Neuronal stem cell (in vitro differentiated cells): ENCODE results near the gene WDR45B.

Experiments
- DNase-seq: peaks from one replicate; pipeline ENCODE4 v3.0.0-alpha.2; 2013; ENCODE audit warnings: low spot score
- H2AFZ ChIP-seq: one replicate; pipeline ENCODE4 v1.6.1; 2013; ENCODE audit warnings: mild to moderate bottlenecking, low read length, inconsistent platforms
- H2AK5ac ChIP-seq: 2 replicates; pipeline ENCODE4 v1.6.1; 2013; ENCODE audit warnings: low read depth, mild to moderate bottlenecking, inconsistent platforms, low read length, moderate library complexity, mixed read lengths
- H2BK120ac ChIP-seq: 2 replicates; pipeline ENCODE4 v1.6.1; 2013; ENCODE audit warnings: low read depth, mild to moderate bottlenecking, inconsistent platforms, low read length, moderate library complexity, mixed read lengths
- H2BK12ac ChIP-seq: one replicate; pipeline ENCODE4 v1.6.1; 2013; ENCODE audit warnings: low read length, inconsistent platforms
- H2BK15ac ChIP-seq: 2 replicates; pipeline ENCODE4 v1.6.1; 2013; ENCODE audit warnings: mild to moderate bottlenecking, low read length, inconsistent platforms, mixed read lengths
- H2BK5ac ChIP-seq: one replicate; pipeline ENCODE4 v1.6.1; 2013; ENCODE audit warnings: inconsistent platforms, mild to moderate bottlenecking, low read length, moderate library complexity
- H3K14ac ChIP-seq: one replicate; pipeline ENCODE4 v1.6.1; 2013; ENCODE audit warnings: low read length, inconsistent platforms
- H3K18ac ChIP-seq: 2 replicates; pipeline ENCODE4 v1.6.1; 2013; ENCODE audit warnings: low read length, inconsistent platforms
- H3K23ac ChIP-seq: 2 replicates; pipeline ENCODE4 v1.6.1; 2013; ENCODE audit warnings: low read depth, mild to moderate bottlenecking, mixed read lengths, low read length, inconsistent platforms; ENCODE audit not compliant: poor library complexity
- H3K27ac ChIP-seq: replicated peaks from 3 replicates; pipeline ENCODE4 v1.5.1; 2013; ENCODE audit warnings: low read length, inconsistent platforms
- H3K27me3 ChIP-seq, 3 experiments: 2 replicates each; pipeline ENCODE4 v1.6.1; 2013; ENCODE audit warnings: low read length in 3 of 3, mild to moderate bottlenecking in 2 of 3, inconsistent platforms in 1 of 3, low read depth in 1 of 3, mixed read lengths in 1 of 3, moderate library complexity in 1 of 3; ENCODE audit not compliant: control insufficient read depth in 3 of 3, insufficient read depth in 3 of 3
- H3K36me3 ChIP-seq, 2 donors: replicated peaks in 1 of 2; 2 replicates each; pipeline ENCODE4 v1.6.1; 2013; ENCODE audit warnings: low read length in 2 of 2; ENCODE audit not compliant: control insufficient read depth in 2 of 2, insufficient read depth in 2 of 2
- H3K4ac ChIP-seq: 2 replicates; pipeline ENCODE4 v1.6.1; 2013; ENCODE audit warnings: inconsistent platforms, mild to moderate bottlenecking, low read length, moderate library complexity
- H3K4me1 ChIP-seq, 2 donors: 1 replicate in 1 of 2; 2 replicates in 1 of 2; pipeline ENCODE4 v1.6.1; 2013; ENCODE audit warnings: low read length in 2 of 2, low read depth in 1 of 2; ENCODE audit not compliant: control insufficient read depth in 2 of 2, insufficient read depth in 1 of 2
- H3K4me2 ChIP-seq: one replicate; pipeline ENCODE4 v1.6.1; 2013; ENCODE audit warnings: mild to moderate bottlenecking, low read length, inconsistent platforms; ENCODE audit not compliant: insufficient read depth, poor library complexity, severe bottlenecking
- H3K4me3 ChIP-seq, 2 donors: 2 replicates each; pipeline ENCODE4 v1.5.1; 2013; ENCODE audit warnings: low read length in 2 of 2, mild to moderate bottlenecking in 2 of 2, inconsistent platforms in 1 of 2, moderate library complexity in 1 of 2
- H3K79me1 ChIP-seq: one replicate; pipeline ENCODE4 v1.6.1; 2013; ENCODE audit warnings: low read depth, mild to moderate bottlenecking, inconsistent platforms, low read length, moderate library complexity
- H3K9ac ChIP-seq: one replicate; pipeline ENCODE4 v1.6.1; 2013; ENCODE audit warnings: mild to moderate bottlenecking, low read depth, low read length, inconsistent platforms; ENCODE audit not compliant: poor library complexity
- H3K9me3 ChIP-seq, 2 donors: replicated peaks in 1 of 2; 2 replicates each; pipeline versions ENCODE3 to v1.6.1; 2013; ENCODE audit warnings: low read length in 2 of 2, mild to moderate bottlenecking in 2 of 2, inconsistent platforms in 1 of 2, low read depth in 1 of 2, mixed read lengths in 1 of 2, moderate library complexity in 1 of 2; ENCODE audit not compliant: control insufficient read depth in 2 of 2, insufficient read depth in 1 of 2
- H4K8ac ChIP-seq: one replicate; pipeline ENCODE4 v1.6.1; 2013; ENCODE audit warnings: low read depth, mild to moderate bottlenecking, inconsistent platforms, low read length, moderate library complexity
- H4K91ac ChIP-seq: one replicate; pipeline ENCODE4 v1.6.1; 2013; ENCODE audit warnings: low read length, low read depth, mild to moderate bottlenecking, inconsistent platforms; ENCODE audit not compliant: poor library complexity
- WGBS, 2 donors: extraction: QIAGEN DNeasy Blood & Tissue Kit; methylation state at CpG; one replicate each; pipeline ENCODE4 v1.1.7; 2013; ENCODE audit warnings: missing lambda C conversion rate in 2 of 2, mixed read lengths in 1 of 2; ENCODE audit not compliant: insufficient read length in 2 of 2, insufficient replicate concordance in 1 of 2; ENCODE audit errors: extremely low coverage in 2 of 2; 5-methylcytosine and 5-hydroxymethylcytosine counted together

WDR45B gene

DNA sequence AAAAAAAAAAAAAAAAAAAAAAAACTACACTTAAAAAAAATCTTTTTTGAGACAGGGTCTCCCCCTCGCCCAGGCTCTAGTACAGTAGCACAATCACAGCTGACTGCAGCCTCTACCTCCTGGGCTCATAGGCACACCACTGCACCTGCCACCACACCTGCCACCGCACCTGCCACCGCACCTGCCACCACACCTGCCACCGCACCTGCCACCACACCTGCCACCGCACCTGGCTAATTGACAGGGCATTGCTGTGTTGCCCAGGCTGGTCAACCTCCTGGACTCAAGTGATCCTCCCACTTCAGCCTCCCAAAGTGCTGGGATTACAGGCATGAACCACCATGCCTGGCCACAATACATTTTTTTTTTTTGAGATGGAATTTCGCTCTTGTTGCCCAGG is 17.6 kb upstream of the WDR45B start:
- Histone ChIP-seq H2BK5ac (no peak overlapping the region), H3K27me3 (no peaks in the 10 kb centered on the region), H2BK15ac (no peak overlapping the region), H3K4me1 (peaks cover 8 to 9% of the 10 kb centered on the region in 2 donors), H3K4me3 (no peak overlapping the region), H2BK120ac (no peak overlapping the region), H3K18ac (no peak overlapping the region), H2AK5ac (no peak overlapping the region), H4K8ac (no peak overlapping the region), H4K91ac (no peak overlapping the region), H3K4me2 (no peak overlapping the region), H2BK12ac (peak overlapping the region; percentile 58), H2AFZ (no peak overlapping the region), H3K4ac (no peak overlapping the region), H3K23ac (no peak overlapping the region), H3K36me3 (no peaks in the 10 kb centered on the region), H3K9ac (no peak overlapping the region), H3K14ac (no peak overlapping the region), H3K9me3 (no peaks in the 10 kb centered on the region), H3K79me1 (peaks cover 2% of the 10 kb centered on the region), H3K27ac (no peak overlapping the region)
- no CpG with 5 or more reads among the region's 6 CpGs for WGBS, 2 donors
- no peak for DNase-seq

DNA sequence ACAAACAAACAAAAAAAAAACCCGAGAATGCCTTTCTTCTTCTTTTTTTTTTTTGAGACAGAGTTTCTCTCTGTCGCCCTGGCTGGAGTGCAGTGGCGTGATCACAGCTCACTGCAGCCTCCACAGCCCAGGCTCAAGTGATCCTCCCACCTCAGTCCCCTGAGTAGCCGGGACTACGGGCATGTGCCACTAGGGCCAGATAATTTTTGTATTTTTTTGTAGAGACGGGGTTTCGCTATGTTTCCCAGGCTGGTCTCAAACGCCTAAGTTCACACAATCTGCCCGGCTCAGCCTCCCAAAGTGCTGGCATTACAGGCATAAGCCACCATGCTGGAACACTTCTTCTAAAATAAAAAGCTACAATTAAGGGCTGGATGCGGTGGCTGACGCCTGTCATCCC is 17.0 kb upstream of the WDR45B start:
- no peak overlapping the region for H3K27ac ChIP-seq
- H3K36me3 ChIP-seq: peaks cover 0 to 4% of the 10 kb centered on the region in 2 donors
- H3K23ac ChIP-seq: no peak overlapping the region
- H3K14ac ChIP-seq: no peak overlapping the region
- peaks cover 8 to 11% of the 10 kb centered on the region in 2 donors for H3K4me1 ChIP-seq
- H4K8ac ChIP-seq: no peak overlapping the region
- no peak overlapping the region for H3K4ac ChIP-seq
- no peak for DNase-seq
- H2AK5ac ChIP-seq: no peak overlapping the region
- no CpG with 5 or more reads among the region's 11 CpGs for WGBS, 2 donors
- H2BK5ac ChIP-seq: no peak overlapping the region
- H3K18ac ChIP-seq: no peak overlapping the region
- H3K27me3 ChIP-seq: no peaks in the 10 kb centered on the region
- no peak overlapping the region for H2BK120ac ChIP-seq
- H3K9me3 ChIP-seq: peaks cover 0 to 5% of the 10 kb centered on the region in 2 donors
- no peak overlapping the region for H3K9ac ChIP-seq
- no peak overlapping the region for H2BK15ac ChIP-seq
- no peak overlapping the region for H3K4me2 ChIP-seq
- peaks cover 2% of the 10 kb centered on the region for H3K79me1 ChIP-seq
- H4K91ac ChIP-seq: no peak overlapping the region
- H2BK12ac ChIP-seq: no peak overlapping the region
- peak overlapping the region; percentile 78 for H2AFZ ChIP-seq
- H3K4me3 ChIP-seq: no peak overlapping the region

DNA sequence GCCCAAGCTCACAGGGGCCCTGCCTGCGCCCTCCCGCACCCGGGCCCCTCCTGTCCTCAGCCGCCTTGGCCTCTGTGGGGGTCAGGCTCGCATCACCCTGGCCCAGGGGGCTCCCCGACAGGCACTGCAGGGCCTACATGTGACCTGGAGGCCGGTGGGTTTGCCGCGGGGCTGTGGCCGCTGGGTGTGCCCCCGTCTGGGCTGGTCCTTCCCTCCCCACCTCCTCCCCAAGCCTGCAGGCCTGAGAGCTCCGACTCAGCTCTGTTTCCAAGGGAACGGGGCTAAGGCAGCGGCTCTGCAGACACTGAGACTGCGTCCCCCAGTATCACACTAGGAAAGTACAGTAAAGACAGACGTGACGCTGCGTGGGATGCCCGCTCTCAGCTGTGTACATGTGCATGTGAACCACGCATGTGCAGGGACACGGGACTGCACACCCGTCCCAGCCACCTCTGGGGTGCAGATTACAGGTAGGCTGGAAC is 16.5 kb upstream of the WDR45B start:
- Histone ChIP-seq H3K36me3 (peaks cover 0 to 9% of the 10 kb centered on the region in 2 donors), H3K79me1 (peaks cover 6% of the 10 kb centered on the region), H2AK5ac (peak overlapping the region; percentile 32), H3K27me3 (no peaks in the 10 kb centered on the region), H3K14ac (no peak overlapping the region), H4K8ac (peak overlapping the region; percentile 48), H3K4me2 (no peak overlapping the region), H2BK120ac (no peak overlapping the region), H3K27ac (no peak overlapping the region), H4K91ac (peak overlapping the region; percentile 3), H3K9ac (no peak overlapping the region), H3K23ac (peak overlapping the region; percentile 17), H3K18ac (peak overlapping the region; percentile 59), H3K4ac (no peak overlapping the region), H2AFZ (peak overlapping the region; percentile 78), H3K4me3 (no peak overlapping the region), H2BK5ac (no peak overlapping the region), H3K9me3 (peaks cover 0 to 10% of the 10 kb centered on the region in 2 donors), H2BK12ac (no peak overlapping the region), H3K4me1 (peaks cover 8 to 12% of the 10 kb centered on the region in 2 donors), H2BK15ac (no peak overlapping the region)
- no CpG with 5 or more reads among the region's 22 CpGs for WGBS, 2 donors
- no peak for DNase-seq

DNA sequence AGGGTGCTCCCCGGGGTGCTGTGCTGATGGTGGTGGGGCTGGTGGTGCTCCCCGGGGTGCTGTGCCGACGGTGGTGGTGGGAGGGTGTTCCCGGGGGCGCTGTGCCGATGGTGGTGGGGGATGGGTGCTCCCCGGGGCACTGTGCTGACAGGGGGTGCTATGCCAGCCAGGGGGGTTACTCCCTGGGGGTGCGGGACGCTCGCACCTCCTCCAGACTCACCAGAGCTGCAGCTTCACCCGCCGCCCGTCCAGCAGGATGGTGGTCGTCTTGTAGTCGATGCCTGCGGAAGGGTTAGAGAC is 16.0 kb upstream of the WDR45B start:
- Histone ChIP-seq H3K4ac (no peak overlapping the region), H2BK120ac (no peak overlapping the region), H2BK15ac (no peak overlapping the region), H3K18ac (peak overlapping the region; percentile 59), H4K91ac (peak overlapping the region; percentile 3), H3K79me1 (peaks cover 6% of the 10 kb centered on the region), H3K4me2 (no peak overlapping the region), H3K36me3 (peaks cover 0 to 9% of the 10 kb centered on the region in 2 donors), H3K9me3 (peaks cover 0 to 10% of the 10 kb centered on the region in 2 donors), H3K27ac (peak overlapping the region; percentile 32), H3K4me1 (peaks cover 8 to 12% of the 10 kb centered on the region in 2 donors), H3K9ac (no peak overlapping the region), H2BK5ac (no peak overlapping the region), H4K8ac (peak overlapping the region; percentile 78), H2AFZ (peak overlapping the region; percentile 78), H2AK5ac (peak overlapping the region; percentile 32), H3K27me3 (no peaks in the 10 kb centered on the region), H3K23ac (peak overlapping the region; percentile 17), H3K4me3 (no peak overlapping the region), H3K14ac (no peak overlapping the region), H2BK12ac (peak overlapping the region; percentile 36)
- WGBS, 2 donors: no CpG with 5 or more reads among the region's 17 CpGs
- DNase-seq: no peak
